ENCODE results near the gene IDUA.

DNA sequence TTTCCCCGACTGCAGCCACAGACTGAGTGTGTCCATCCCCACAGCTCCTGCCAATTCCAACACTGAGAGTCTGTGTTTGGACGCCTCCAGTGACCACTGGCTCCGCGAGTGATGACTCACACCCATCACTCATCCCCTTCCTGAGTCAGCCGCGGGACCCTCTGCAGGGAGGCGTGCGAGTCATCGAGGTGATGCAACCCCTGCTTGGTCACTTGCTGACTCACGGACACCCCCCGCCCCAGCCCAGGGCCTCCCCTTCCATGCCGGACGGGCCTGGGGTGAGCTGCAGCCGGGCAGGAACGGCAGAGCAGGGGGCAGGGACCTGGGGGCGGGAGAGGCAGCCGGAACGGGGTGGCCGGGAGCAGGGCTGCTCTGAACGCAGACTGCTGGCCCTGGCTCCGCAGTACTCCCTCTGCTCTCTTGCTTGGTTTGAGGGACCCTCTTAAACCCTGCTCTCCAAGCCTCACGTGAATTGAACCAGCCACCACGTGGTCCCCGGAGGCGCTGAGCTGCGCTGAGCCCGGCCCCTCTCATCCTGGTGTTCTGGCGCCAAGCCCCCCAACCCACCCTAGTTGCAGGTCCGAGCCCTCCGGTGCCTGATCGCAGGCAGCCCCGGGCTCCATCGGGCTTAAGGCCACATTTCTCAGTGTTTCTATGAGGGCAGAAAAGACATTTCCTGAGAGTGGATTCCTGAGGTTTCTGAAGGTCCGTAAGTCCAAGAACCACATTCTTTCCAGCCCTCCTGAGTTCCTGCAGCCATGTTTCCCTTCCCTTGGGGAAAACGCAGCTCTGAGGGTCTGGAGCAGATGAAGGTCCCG is 57.0 kb downstream of the IDUA start:
- TF ChIP-seq, protein P1, sequence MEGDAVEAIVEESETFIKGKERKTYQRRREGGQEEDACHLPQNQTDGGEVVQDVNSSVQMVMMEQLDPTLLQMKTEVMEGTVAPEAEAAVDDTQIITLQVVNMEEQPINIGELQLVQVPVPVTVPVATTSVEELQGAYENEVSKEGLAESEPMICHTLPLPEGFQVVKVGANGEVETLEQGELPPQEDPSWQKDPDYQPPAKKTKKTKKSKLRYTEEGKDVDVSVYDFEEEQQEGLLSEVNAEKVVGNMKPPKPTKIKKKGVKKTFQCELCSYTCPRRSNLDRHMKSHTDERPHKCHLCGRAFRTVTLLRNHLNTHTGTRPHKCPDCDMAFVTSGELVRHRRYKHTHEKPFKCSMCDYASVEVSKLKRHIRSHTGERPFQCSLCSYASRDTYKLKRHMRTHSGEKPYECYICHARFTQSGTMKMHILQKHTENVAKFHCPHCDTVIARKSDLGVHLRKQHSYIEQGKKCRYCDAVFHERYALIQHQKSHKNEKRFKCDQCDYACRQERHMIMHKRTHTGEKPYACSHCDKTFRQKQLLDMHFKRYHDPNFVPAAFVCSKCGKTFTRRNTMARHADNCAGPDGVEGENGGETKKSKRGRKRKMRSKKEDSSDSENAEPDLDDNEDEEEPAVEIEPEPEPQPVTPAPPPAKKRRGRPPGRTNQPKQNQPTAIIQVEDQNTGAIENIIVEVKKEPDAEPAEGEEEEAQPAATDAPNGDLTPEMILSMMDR (IDR thresholded peaks at IDR 0.05; ENCODE audit: insufficient read depth, low read length), result no peak
- TF ChIP-seq SPI1 (IDR thresholded peaks at IDR 0.05; ENCODE audit: borderline replicate concordance, low read depth), result no peak
- TF ChIP-seq GABPA (IDR thresholded peaks at IDR 0.05; ENCODE audit: low read depth), result no peak
- TF ChIP-seq POLR2AphosphoS5 (IDR thresholded peaks at IDR 0.05; ENCODE audit: low read depth), result no peak

Measured in HL-60 (cell line).